ENCODE measurements around the gene IL17B.

IL17B gene

DNA sequence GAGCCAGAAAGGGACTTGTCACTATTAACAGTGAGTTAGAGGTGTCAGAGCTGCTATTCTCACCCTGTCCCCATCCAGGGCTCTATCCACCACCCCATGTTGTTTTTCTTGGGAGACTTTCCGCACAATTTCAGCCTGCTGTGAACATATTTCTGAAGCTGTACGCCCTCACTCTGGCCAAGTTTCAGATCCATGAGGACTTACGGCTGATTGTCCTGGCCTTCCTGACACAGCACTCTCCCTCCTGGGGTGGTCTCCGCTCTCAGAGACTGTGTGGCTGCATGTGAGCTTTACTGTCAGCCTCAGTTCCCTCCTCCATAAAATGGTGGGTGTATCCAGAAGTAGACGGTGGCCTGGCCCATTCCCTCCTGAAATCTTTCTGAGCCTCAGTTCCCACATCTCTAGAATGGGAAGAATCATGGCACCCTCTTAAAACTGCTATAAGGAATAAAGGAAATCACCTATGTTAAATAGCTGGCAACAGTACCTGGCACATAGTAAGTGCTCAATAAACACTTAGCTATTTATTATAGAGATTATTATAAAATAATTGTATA, 804 bp upstream of the IL17B start:
- H3K27ac Mint-ChIP-seq: peak overlapping the region; percentile 84 to 96 (median 89)
- TF ChIP-seq CTCF (IDR thresholded peaks at IDR 0.05; ENCODE audit: unreplicated experiment in 3 of 3): no peak
- H3K4me3 Mint-ChIP-seq: peak overlapping the region in 2 of 3 experiments; percentile 61 to 88
- peaks cover 81% of the 10 kb centered on the region for H3K4me1 Mint-ChIP-seq
- H3K27me3 Mint-ChIP-seq (ENCODE audit: low read depth): peaks cover 5% of the 10 kb centered on the region
- H3K9me3 Mint-ChIP-seq: no peaks in the 10 kb centered on the region
- H3K36me3 Mint-ChIP-seq (ENCODE audit: low read depth): no peaks in the 10 kb centered on the region

- Mint-ChIP-seq H3K4me1 (peaks cover 69% of the 10 kb centered on the region), H3K4me3 (peak overlapping the region; percentile 31 to 88 (median 83)), H3K27ac (peak overlapping the region; percentile 80 to 98 (median 96)), H3K36me3 (ENCODE audit: low read depth) (no peaks in the 10 kb centered on the region), H3K9me3 (no peaks in the 10 kb centered on the region), H3K27me3 (ENCODE audit: low read depth) (peaks cover 5% of the 10 kb centered on the region)
- no peak for TF ChIP-seq CTCF (IDR thresholded peaks at IDR 0.05; ENCODE audit: unreplicated experiment in 3 of 3)
These were observed 761 bp downstream of the IL17B start for GRCh38 chr5:149378241-149378820.

GRCh38 chr5:149376711-149377447, 2.2 kb downstream of the IL17B start:
- peak overlapping the region in 1 of 3 experiments; percentile 96 for H3K27ac Mint-ChIP-seq
- no peaks in the 10 kb centered on the region for H3K9me3 Mint-ChIP-seq
- peaks cover 62% of the 10 kb centered on the region for H3K4me1 Mint-ChIP-seq
- TF ChIP-seq CTCF (IDR thresholded peaks at IDR 0.05; ENCODE audit: unreplicated experiment in 3 of 3): no peak
- H3K27me3 Mint-ChIP-seq (ENCODE audit: low read depth): peaks cover 5% of the 10 kb centered on the region
- H3K36me3 Mint-ChIP-seq (ENCODE audit: low read depth): no peaks in the 10 kb centered on the region
- H3K4me3 Mint-ChIP-seq: peak overlapping the region in 2 of 3 experiments; percentile 83 to 88

DNA sequence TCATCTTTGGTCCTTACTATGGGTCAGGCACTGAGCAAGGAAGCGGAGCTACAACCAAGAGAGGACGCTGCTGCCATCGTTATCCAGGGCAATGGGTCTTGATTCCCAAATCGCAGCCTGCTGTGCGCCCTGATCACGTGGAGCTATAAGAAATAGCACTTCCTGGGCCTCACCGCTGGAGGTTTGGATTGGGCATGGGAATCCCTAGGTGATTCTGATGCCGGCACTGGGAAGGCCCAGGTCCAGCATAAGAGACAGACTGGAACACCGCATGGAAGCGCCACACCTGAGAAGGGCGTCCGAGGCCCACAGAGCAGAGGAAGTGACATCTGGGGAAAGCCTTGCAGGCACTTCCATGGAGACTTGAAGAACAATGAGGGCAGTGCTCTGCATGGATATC, 3.0 kb downstream of the IL17B start:
- peak overlapping the region in 2 of 3 experiments; percentile 60 to 96 for H3K27ac Mint-ChIP-seq
- H3K4me1 Mint-ChIP-seq: peaks cover 59% of the 10 kb centered on the region
- H3K9me3 Mint-ChIP-seq: no peaks in the 10 kb centered on the region
- H3K27me3 Mint-ChIP-seq (ENCODE audit: low read depth): peaks cover 10% of the 10 kb centered on the region
- no peaks in the 10 kb centered on the region for H3K36me3 Mint-ChIP-seq (ENCODE audit: low read depth)
- H3K4me3 Mint-ChIP-seq: peak overlapping the region; percentile 19 to 88 (median 60)
- no peak for TF ChIP-seq CTCF (IDR thresholded peaks at IDR 0.05; ENCODE audit: unreplicated experiment in 3 of 3)

- H3K36me3 Mint-ChIP-seq (ENCODE audit: low read depth): no peaks in the 10 kb centered on the region
- H3K9me3 Mint-ChIP-seq: no peaks in the 10 kb centered on the region
- H3K27me3 Mint-ChIP-seq (ENCODE audit: low read depth): peaks cover 12% of the 10 kb centered on the region
- peak overlapping the region in 2 of 3 experiments; percentile 46 to 96 for H3K27ac Mint-ChIP-seq
- peaks cover 59% of the 10 kb centered on the region for H3K4me1 Mint-ChIP-seq
- no peak for TF ChIP-seq CTCF (IDR thresholded peaks at IDR 0.05; ENCODE audit: unreplicated experiment in 3 of 3)
- H3K4me3 Mint-ChIP-seq: peak overlapping the region in 1 of 3 experiments; percentile 88
These were observed 3.7 kb downstream of the IL17B start for GRCh38 chr5:149375434-149375833.

All from nephron (organoid).